HUES6 (cell line): Measurements from ENCODE around the gene GAGE12G.
"Not testable (repeated sequence)": the region's sequence is repeated elsewhere in the genome, so short reads cannot be mapped to it uniquely, and the experiment has no call there.

Source experiments
- H3K27ac ChIP-seq: 2 replicates; pipeline ENCODE4 v1.7.0; 2013; ENCODE audit warnings: low read depth, mild to moderate bottlenecking, low read length, inconsistent platforms
- H3K27me3 ChIP-seq: 2 replicates; pipeline ENCODE4 v1.6.1; 2013; ENCODE audit warnings: low read length; ENCODE audit not compliant: control insufficient read depth, insufficient read depth
- H3K36me3 ChIP-seq: 2 replicates; pipeline ENCODE4 v1.6.1; 2013; ENCODE audit warnings: low read length; ENCODE audit not compliant: control insufficient read depth, insufficient read depth
- H3K4me1 ChIP-seq: 2 replicates; pipeline ENCODE4 v1.6.1; 2013; ENCODE audit warnings: low read length; ENCODE audit not compliant: control insufficient read depth, insufficient read depth
- H3K4me3 ChIP-seq: 2 replicates; pipeline ENCODE4 v1.5.1; 2013; ENCODE audit warnings: low read depth, low read length
- H3K9ac ChIP-seq: one replicate; pipeline ENCODE4 v1.6.1; 2013; ENCODE audit warnings: mild to moderate bottlenecking, low read length
- H3K9me3 ChIP-seq: 2 replicates; pipeline ENCODE4 v1.6.1; 2013; ENCODE audit warnings: low read depth, low read length; ENCODE audit not compliant: control insufficient read depth, insufficient read depth

The GAGE12G gene

GRCh38 chrX:49598720-49599119 lies 28.5 kb downstream of the GAGE12G start, which contains the start of gene GAGE1:
TSS of gene GAGE1 (plus strand) at chrX:49599020. CDS start at chrX:49600175, 1,155 bp downstream.
- not testable (repeated sequence) for H3K4me1 ChIP-seq, H3K4me3 ChIP-seq, H3K9me3 ChIP-seq, H3K27ac ChIP-seq, H3K9ac ChIP-seq, H3K27me3 ChIP-seq, H3K36me3 ChIP-seq

GRCh38 chrX:49610718-49611310 lies 40.6 kb downstream of the GAGE12G start:
- Histone ChIP-seq H3K4me1 (no peaks in the 10 kb centered on the region), H3K9me3 (peaks cover 15% of the 10 kb centered on the region; the same call in 1 of the 2 replicates), H3K27me3 (no peaks in the 10 kb centered on the region), H3K4me3 (no peak overlapping the region), H3K36me3 (no peaks in the 10 kb centered on the region), H3K9ac (no peak overlapping the region), H3K27ac (no peak overlapping the region)

GRCh38 chrX:49618574-49618973 lies 48.4 kb downstream of the GAGE12G start:
- Histone ChIP-seq H3K9ac (no peak overlapping the region), H3K9me3 (peaks cover 15% of the 10 kb centered on the region; the same call in 1 of the 2 replicates), H3K4me3 (no peak overlapping the region), H3K36me3 (no peaks in the 10 kb centered on the region), H3K4me1 (no peaks in the 10 kb centered on the region), H3K27ac (no peak overlapping the region), H3K27me3 (no peaks in the 10 kb centered on the region)
